Common myeloid progenitor, CD34-positive (primary cell): ENCODE results near the gene CRACDL.
A peak's percentile ranks its signal among the peaks of the same experiment; 100 is the strongest.

Source experiments
- CTCF ChIA-PET: fragments of 350-600 bp; sonication (Branson Sonifier 250); formaldehyde crosslinking; loops from one replicate; lab custom pipeline; 2021; ENCODE audit warnings: antibody characterized with exemption; lab: Charles Lee
- POLR2A ChIA-PET: fragments of 350-600 bp; sonication (Branson Sonifier 250); formaldehyde crosslinking; loops from one replicate; lab custom pipeline; 2021; ENCODE audit warnings: antibody characterized with exemption; lab: Charles Lee
- DNase-seq, 3 donors: peaks; one replicate each; pipeline versions ENCODE4 v3.0.0 to v3.0.0-alpha.2; 2013
- H3K27ac ChIP-seq, 2 experiments: 1 replicate in 1 of 2; 2 replicates in 1 of 2; pipeline ENCODE4 v1.7.0; 2013; ENCODE audit warnings: inconsistent platforms in 2 of 2, low read length in 2 of 2, mild to moderate bottlenecking in 2 of 2, low read depth in 1 of 2, moderate library complexity in 1 of 2; ENCODE audit not compliant: severe bottlenecking in 2 of 2, insufficient read depth in 1 of 2, poor library complexity in 1 of 2
- H3K27me3 ChIP-seq, 5 experiments: replicated peaks in 2 of 5; 1 replicate in 3 of 5; 2 replicates in 2 of 5; pipeline versions ENCODE4 v1.6.1 to v1.7.0; 2013; ENCODE audit warnings: low read length in 4 of 5, mild to moderate bottlenecking in 2 of 5, moderate library complexity in 2 of 5, inconsistent platforms in 1 of 5; ENCODE audit not compliant: insufficient read depth in 5 of 5, control insufficient read depth in 4 of 5
- H3K36me3 ChIP-seq, 4 experiments: 1 replicate in 2 of 4; 2 replicates in 2 of 4; pipeline versions ENCODE4 v1.6.1 to v1.7.0; 2013; ENCODE audit warnings: low read length in 3 of 4, control low read depth in 1 of 4, mild to moderate bottlenecking in 1 of 4; ENCODE audit not compliant: control insufficient read depth in 4 of 4, insufficient read depth in 4 of 4
- H3K4me1 ChIP-seq, 4 experiments: 1 replicate in 3 of 4; 2 replicates in 1 of 4; pipeline versions ENCODE4 v1.6.1 to v1.7.1; 2013; ENCODE audit warnings: low read length in 3 of 4, mild to moderate bottlenecking in 3 of 4, control low read depth in 1 of 4, inconsistent platforms in 1 of 4, moderate library complexity in 1 of 4; ENCODE audit not compliant: control insufficient read depth in 4 of 4, insufficient read depth in 4 of 4; ENCODE audit errors: control extremely low read depth in 1 of 4
- H3K4me3 ChIP-seq, 7 experiments: 1 replicate in 4 of 7; 2 replicates in 3 of 7; pipeline versions ENCODE4 v1.5.1 to v1.7.0; 2013; ENCODE audit warnings: mild to moderate bottlenecking in 7 of 7, low read length in 6 of 7, moderate library complexity in 6 of 7, inconsistent platforms in 2 of 7, low read depth in 2 of 7, control low read depth in 1 of 7; ENCODE audit not compliant: insufficient read depth in 4 of 7, control insufficient read depth in 1 of 7; ENCODE audit errors: extremely low read depth in 1 of 7
- H3K9me3 ChIP-seq, 5 experiments: 1 replicate in 4 of 5; 2 replicates in 1 of 5; pipeline versions ENCODE4 v1.6.1 to v1.7.1; 2013; ENCODE audit warnings: low read length in 4 of 5, mild to moderate bottlenecking in 2 of 5, inconsistent platforms in 1 of 5, low read depth in 1 of 5, moderate library complexity in 1 of 5; ENCODE audit not compliant: control insufficient read depth in 4 of 5, insufficient read depth in 2 of 5; ENCODE audit errors: control extremely low read depth in 1 of 5
- WGBS: methylation state at CpG from one replicate; pipeline ENCODE4 v1.1.5; 2013; ENCODE audit not compliant: insufficient coverage; 5-methylcytosine and 5-hydroxymethylcytosine counted together

Gene CRACDL

DNA sequence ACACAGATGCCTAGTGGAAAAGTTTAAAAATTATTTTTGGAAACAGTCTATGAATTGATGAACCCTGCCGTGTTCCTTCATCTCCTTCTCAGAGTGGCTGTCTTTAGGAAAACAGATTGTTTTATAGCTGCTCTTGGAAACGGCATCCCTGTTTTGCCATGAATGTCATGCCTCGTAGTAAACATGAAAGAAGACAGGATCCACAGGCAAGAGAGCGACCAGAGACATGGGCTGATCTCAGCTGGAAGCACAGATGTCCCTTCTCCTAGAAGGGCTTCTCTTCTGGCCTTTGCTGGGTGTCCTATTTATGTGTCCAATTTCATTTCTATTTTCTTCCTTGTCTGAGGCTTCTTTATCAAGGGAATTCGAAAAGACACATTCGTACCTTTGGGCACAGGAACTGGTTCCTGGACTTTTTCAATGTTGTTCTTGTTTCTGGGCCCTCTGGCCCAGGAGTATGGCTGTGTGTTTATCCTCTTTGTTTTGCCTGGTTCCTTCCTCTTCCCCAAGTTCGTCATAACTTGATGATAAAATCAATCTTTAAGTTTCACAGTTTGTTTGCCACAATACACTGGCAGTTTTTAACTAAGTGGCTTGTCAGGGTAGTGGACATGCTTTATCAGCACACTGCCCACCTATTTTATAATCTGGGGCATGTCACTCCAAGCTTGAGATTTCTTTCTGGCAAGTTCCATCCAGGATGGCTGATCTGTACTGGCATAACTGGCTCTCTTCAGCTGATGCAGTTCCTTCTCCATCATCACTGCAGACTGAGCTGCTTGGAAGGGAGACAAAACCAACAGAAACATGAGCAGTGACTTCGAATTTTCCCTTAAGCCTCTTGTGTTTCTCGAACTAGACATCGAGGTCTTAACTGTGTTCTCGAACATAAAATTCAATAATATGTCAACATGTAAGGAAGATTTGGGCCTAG lies 141.9 kb downstream of the CRACDL start:
- Histone ChIP-seq H3K27ac (no peak overlapping the region), H3K36me3 (no peaks in the 10 kb centered on the region), H3K27me3 (peaks cover 0 to 2% (median 0%) of the 10 kb centered on the region in 5 experiments), H3K4me3 (no peak overlapping the region), H3K4me1 (peaks cover 0 to 2% (median 0%) of the 10 kb centered on the region in 4 experiments), H3K9me3 (no peaks in the 10 kb centered on the region)
- no peak for DNase-seq
- ChIA-PET CTCF (interaction anchor here (0.9 to 1.1 kb wide), 3 partner anchors 17 to 36 kb away, joined by 3 to 8 read pairs (median 3); no protein-coding TSS in a partner anchor), POLR2A (no interaction called here)
- 93% methylated on average over 7 of the region's 11 CpGs for WGBS

DNA sequence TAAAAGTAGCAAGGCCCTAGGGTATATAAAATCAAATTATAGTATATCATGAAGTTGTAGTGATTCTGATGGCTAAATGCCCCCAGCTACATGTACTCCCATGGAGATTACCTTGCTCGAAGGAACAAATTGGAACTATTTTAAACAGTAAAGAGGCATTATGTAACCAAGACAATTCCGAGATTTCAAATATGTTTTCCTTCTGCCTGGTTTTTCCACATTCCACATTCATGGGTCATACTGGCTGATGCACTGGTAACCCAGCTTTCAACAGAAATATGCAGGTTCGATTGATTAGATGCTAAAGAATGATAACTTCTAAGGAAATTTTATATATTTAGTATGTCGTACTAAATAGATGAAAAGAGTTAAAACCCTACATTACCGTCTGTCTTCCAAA lies 142.8 kb downstream of the CRACDL start:
- 100% methylated on average over 1 of the region's 5 CpGs for WGBS
- CTCF ChIA-PET: interaction anchor here (0.9 to 1.5 kb wide), 2 partner anchors 14 to 18 kb away, joined by 3 read pairs; no protein-coding TSS in a partner anchor

DNA sequence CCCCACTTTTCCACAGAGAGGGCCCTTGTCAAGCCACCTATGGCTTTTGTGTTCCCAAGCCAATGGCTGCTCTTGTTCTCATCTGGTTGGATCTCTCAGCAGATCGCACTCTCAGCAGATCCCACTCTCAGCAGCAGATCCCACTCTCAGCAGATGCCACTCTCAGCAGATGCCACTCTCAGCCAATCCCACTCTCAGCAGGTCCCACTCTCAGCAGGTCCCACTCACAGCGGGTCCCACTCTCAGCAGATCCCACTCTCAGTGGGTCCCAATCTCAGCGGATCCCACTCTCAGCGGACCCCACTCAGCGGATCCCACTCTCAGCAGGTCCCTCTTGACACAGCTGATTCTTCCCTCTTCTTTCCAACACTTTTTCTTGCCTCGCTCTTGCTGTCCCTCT lies 145.8 kb downstream of the CRACDL start:
- Histone ChIP-seq H3K4me3 (no peak overlapping the region), H3K9me3 (no peaks in the 10 kb centered on the region), H3K27ac (no peak overlapping the region), H3K36me3 (no peaks in the 10 kb centered on the region), H3K27me3 (no peaks in the 10 kb centered on the region), H3K4me1 (no peaks in the 10 kb centered on the region)
- CTCF ChIA-PET: interaction anchor here (1.8 kb wide), 1 partner anchor 11 kb away, joined by 4 read pairs; no protein-coding TSS in a partner anchor
- 95% methylated on average over 6 of the region's 6 CpGs for WGBS
- no peak for DNase-seq
- POLR2A ChIA-PET: no interaction called here

More for the DNA sequence above, 142.8 kb downstream of the CRACDL start:
- H3K27ac ChIP-seq: no peak overlapping the region
- no peaks in the 10 kb centered on the region for H3K36me3 ChIP-seq
- H3K4me3 ChIP-seq: no peak overlapping the region
- H3K27me3 ChIP-seq: no peaks in the 10 kb centered on the region
- POLR2A ChIA-PET: no interaction called here
- H3K4me1 ChIP-seq: peaks cover 0 to 2% (median 0%) of the 10 kb centered on the region in 4 experiments
- no peaks in the 10 kb centered on the region for H3K9me3 ChIP-seq
- DNase-seq: no peak

DNA sequence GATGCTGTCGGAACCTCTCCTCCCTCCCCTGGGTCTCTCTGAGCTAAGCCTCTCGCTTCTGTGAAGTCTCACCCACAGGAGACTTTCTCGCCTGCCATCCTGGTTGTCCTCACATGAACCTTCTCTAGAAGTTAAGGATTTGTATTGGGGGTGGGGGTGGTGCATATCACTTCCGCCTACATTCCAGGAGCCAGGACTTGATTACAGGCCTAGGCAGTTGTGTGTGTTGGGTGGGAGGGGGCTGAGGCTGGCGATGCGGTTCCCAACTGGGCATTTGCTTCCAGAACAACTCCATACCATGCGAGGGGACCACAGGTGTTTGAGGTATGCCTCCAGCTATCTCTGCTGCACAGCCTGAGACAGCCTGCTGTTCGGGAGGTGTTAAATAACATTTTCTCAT lies 148.3 kb downstream of the CRACDL start:
- H3K36me3 ChIP-seq: no peaks in the 10 kb centered on the region
- CTCF ChIA-PET: no interaction called here
- POLR2A ChIA-PET: no interaction called here
- no peak for DNase-seq
- WGBS: 98% methylated on average over 6 of the region's 8 CpGs
- H3K9me3 ChIP-seq: peaks cover 0 to 1% (median 0%) of the 10 kb centered on the region in 5 experiments
- no peak overlapping the region for H3K4me3 ChIP-seq
- H3K27me3 ChIP-seq: no peaks in the 10 kb centered on the region
- H3K4me1 ChIP-seq: no peaks in the 10 kb centered on the region
- H3K27ac ChIP-seq: no peak overlapping the region

DNA sequence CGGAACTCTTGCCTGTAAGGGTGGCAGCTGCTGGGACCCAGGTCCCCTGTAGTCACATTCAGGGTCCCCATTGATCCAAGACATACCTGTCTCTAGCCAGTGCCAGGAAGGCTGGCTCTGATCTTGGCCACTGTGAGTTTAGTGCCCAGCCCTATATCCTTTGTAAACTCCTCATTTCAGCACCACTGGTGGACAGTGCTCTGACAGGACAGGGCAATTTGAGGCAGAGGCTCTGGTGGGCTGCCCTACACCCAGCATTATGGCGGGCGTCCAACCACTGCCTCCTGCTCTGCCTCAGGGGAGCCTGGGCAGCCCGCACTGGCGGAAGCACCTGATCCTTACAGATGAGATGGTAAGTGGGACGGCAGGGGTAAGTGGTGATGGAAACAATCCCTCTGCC lies 149.8 kb downstream of the CRACDL start:
- POLR2A ChIA-PET: no interaction called here
- WGBS: 86% methylated on average over 1 of the region's 6 CpGs
- H3K27ac ChIP-seq: no peak overlapping the region

DNA sequence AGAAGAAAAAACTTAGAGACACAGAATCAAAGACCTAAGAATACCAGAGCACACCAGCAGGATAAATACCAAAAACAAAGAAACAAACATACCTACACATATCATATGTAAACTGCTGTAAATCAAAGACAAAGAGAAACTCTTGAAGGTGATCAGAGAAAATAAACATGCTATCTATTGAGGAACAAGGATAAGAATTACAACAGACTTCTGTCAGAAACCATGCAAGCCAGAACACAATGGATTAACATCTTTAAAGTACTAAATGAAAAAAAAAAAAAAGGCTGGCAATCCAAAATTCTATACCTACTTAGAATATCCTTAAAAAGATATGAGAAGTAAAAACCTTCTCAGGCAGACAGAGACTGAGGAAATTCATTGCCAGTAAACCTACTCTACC lies 153.5 kb downstream of the CRACDL start:
- ChIA-PET POLR2A (no interaction called here), CTCF (no interaction called here)

More for the DNA sequence above, 149.8 kb downstream of the CRACDL start:
- Histone ChIP-seq H3K9me3 (peaks cover 0 to 16% (median 4%) of the 10 kb centered on the region in 5 experiments), H3K4me1 (no peaks in the 10 kb centered on the region), H3K4me3 (no peak overlapping the region), H3K36me3 (no peaks in the 10 kb centered on the region), H3K27me3 (no peaks in the 10 kb centered on the region)
- no peak for DNase-seq
- CTCF ChIA-PET: no interaction called here

DNA sequence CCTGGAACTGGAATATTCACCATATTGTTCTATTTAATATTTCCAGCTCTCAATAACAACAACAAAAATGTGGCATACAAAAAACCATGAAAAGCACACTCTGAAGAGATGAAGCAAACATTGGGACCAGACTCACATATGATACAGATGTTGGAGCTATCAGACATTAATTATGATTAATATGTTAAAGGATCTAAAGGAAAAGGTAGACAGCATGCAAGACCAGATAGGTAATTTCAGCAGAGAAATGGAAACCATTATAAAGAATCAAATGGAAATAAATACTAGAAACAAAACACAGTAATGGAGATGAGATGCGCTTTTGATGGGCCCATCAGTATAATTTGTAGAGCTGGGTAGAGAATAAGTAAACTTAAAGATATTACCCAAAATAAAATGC lies 154.2 kb downstream of the CRACDL start:
- no peak for DNase-seq
- ChIA-PET POLR2A (interaction anchor here (0.6 kb wide), 1 partner anchor 48 kb away, joined by 3 read pairs; no protein-coding TSS in a partner anchor), CTCF (interaction anchor here (1.1 to 1.5 kb wide), 2 partner anchors 11 to 64 kb away, joined by 3 to 5 read pairs; no protein-coding TSS in a partner anchor)
- no CpG with 5 or more reads among the region's 1 CpG for WGBS
- Histone ChIP-seq H3K4me1 (no peaks in the 10 kb centered on the region), H3K36me3 (no peaks in the 10 kb centered on the region), H3K27ac (no peak overlapping the region), H3K4me3 (no peak overlapping the region), H3K27me3 (no peaks in the 10 kb centered on the region), H3K9me3 (peaks cover 3 to 22% (median 5%) of the 10 kb centered on the region in 5 experiments)

More for the DNA sequence above, 153.5 kb downstream of the CRACDL start:
- peak in 1 of 3 donors; percentile 53 for DNase-seq
- Histone ChIP-seq H3K36me3 (no peaks in the 10 kb centered on the region), H3K4me1 (no peaks in the 10 kb centered on the region), H3K4me3 (no peak overlapping the region), H3K27ac (no peak overlapping the region), H3K9me3 (peaks cover 3 to 19% (median 5%) of the 10 kb centered on the region in 5 experiments), H3K27me3 (no peaks in the 10 kb centered on the region)
